ENCODE results near the gene RFNG.

Gene RFNG

DNA sequence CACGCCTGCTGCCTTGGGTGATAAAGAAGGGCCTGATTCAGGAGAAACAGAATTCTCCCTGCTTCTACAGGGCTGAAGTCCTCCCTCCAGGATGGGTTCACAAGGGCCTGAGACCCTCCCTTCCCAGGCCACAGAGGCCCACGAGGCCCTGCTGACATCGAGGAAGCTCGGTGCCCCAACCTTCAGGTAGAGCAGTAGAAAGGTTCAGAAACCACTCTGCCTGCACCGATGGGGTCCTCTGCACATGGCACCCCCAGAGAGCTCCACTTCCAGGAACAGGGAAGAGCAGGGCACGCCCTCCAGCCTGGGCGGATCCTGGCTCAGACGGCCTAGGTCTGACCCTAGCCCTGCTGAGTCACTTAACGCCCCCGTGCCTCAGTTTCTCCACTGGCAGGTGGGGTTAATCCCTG lies 29.7 kb downstream of the RFNG start:
- peaks cover 13% of the 10 kb centered on the region for H3K36me3 ChIP-seq (ENCODE audit: control insufficient read depth, insufficient read depth, low read length)
- no peak overlapping the region for H3K27ac ChIP-seq (ENCODE audit: low read depth, low read length)
- H3K27me3 ChIP-seq (ENCODE audit: control insufficient read depth, insufficient read depth, low read length) = no peaks in the 10 kb centered on the region
- H3K4me3 ChIP-seq (ENCODE audit: low read depth, low read length) = peak overlapping the region; percentile 95
- H3K9ac ChIP-seq (ENCODE audit: low read depth, low read length) = peak overlapping the region; percentile 85
- H3K9me3 ChIP-seq (ENCODE audit: control insufficient read depth, insufficient read depth, low read length) = no peaks in the 10 kb centered on the region
- 0 out of 2 replicates have a peak, but pooled peaks cover 5% of the 10 kb centered on the region for H3K4me1 ChIP-seq (ENCODE audit: control insufficient read depth, insufficient read depth, low read length)

DNA sequence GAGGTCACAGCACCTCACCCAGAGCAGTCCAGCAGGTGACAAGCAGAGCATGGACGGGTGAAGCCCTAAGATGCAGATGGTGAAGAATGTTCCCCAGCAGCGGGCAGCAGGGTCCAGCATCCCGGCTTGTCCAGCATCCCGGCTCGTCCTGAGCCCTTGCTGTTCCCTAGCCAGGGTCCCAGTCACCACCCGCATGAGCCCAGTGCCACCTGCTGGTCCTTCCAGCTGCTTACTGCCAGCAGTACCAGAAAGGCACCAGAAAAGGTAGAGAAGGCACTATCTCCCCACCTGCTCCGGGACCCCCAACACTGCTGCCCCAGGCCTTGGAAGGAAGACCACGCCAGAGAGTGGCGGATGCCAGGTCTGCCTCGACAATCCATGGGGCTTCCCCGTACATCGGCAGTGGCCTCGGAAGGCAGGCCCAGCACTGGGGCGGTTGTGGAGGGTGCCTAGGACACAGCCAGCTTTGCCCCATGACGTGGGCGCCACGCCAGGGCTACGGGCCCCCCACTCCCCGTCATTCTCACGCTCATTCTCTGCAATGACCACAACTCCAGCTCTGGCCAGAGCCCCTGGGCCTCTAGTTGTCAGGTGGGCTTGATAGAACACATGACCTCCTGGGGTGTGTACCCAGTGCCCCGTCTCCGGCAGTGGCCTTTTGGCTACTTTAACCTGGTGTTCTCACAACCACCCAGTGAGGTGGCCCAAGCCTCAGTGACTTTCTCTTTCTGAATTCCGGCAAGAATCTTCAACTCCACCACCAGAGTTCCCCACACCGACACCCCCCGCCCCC lies 30.3 kb downstream of the RFNG start:
- H3K4me1 ChIP-seq (ENCODE audit: control insufficient read depth, insufficient read depth, low read length) = 0 out of 2 replicates have a peak, but pooled peaks cover 5% of the 10 kb centered on the region
- no peaks in the 10 kb centered on the region for H3K9me3 ChIP-seq (ENCODE audit: control insufficient read depth, insufficient read depth, low read length)
- peaks cover 10% of the 10 kb centered on the region for H3K36me3 ChIP-seq (ENCODE audit: control insufficient read depth, insufficient read depth, low read length)
- peak overlapping the region; percentile 95; the same call in 1 of the 2 replicates for H3K4me3 ChIP-seq (ENCODE audit: low read depth, low read length)
- no peak overlapping the region for H3K27ac ChIP-seq (ENCODE audit: low read depth, low read length)
- H3K27me3 ChIP-seq (ENCODE audit: control insufficient read depth, insufficient read depth, low read length) = no peaks in the 10 kb centered on the region
- H3K9ac ChIP-seq (ENCODE audit: low read depth, low read length) = no peak overlapping the region

DNA sequence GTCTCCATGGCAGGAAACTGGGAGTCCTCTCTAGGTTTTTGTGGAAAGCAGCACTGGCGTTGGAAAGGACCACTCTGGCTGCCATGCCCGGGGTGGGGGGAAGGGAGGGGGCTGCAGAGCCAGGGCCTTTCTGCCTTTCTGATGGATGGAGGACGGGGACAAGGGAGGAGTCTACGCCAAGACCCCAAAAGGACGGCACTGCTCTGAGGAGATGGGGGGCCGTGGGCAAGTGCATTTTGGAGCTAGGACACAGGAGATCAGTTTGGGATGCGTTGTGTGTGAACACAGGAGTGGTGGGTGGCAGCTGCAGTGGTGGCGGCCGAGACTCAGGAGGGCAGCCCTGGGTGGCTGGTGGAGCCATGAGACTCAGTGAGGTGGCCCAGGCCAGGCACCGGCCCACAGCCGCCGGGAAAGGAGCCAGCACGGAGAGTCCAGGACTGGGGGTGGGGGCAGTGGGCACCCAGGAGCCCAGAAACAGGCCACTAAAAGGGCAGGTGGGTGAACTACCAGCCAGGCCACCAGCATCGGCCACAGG lies 31.0 kb downstream of the RFNG start:
- H3K27me3 ChIP-seq (ENCODE audit: control insufficient read depth, insufficient read depth, low read length) = no peaks in the 10 kb centered on the region
- peaks cover 10% of the 10 kb centered on the region for H3K36me3 ChIP-seq (ENCODE audit: control insufficient read depth, insufficient read depth, low read length)
- 0 out of 2 replicates have a peak, but pooled peaks cover 5% of the 10 kb centered on the region for H3K4me1 ChIP-seq (ENCODE audit: control insufficient read depth, insufficient read depth, low read length)
- H3K9ac ChIP-seq (ENCODE audit: low read depth, low read length) = no peak overlapping the region
- no peaks in the 10 kb centered on the region for H3K9me3 ChIP-seq (ENCODE audit: control insufficient read depth, insufficient read depth, low read length)
- no peak overlapping the region for H3K27ac ChIP-seq (ENCODE audit: low read depth, low read length)
- no peak overlapping the region for H3K4me3 ChIP-seq (ENCODE audit: low read depth, low read length)

DNA sequence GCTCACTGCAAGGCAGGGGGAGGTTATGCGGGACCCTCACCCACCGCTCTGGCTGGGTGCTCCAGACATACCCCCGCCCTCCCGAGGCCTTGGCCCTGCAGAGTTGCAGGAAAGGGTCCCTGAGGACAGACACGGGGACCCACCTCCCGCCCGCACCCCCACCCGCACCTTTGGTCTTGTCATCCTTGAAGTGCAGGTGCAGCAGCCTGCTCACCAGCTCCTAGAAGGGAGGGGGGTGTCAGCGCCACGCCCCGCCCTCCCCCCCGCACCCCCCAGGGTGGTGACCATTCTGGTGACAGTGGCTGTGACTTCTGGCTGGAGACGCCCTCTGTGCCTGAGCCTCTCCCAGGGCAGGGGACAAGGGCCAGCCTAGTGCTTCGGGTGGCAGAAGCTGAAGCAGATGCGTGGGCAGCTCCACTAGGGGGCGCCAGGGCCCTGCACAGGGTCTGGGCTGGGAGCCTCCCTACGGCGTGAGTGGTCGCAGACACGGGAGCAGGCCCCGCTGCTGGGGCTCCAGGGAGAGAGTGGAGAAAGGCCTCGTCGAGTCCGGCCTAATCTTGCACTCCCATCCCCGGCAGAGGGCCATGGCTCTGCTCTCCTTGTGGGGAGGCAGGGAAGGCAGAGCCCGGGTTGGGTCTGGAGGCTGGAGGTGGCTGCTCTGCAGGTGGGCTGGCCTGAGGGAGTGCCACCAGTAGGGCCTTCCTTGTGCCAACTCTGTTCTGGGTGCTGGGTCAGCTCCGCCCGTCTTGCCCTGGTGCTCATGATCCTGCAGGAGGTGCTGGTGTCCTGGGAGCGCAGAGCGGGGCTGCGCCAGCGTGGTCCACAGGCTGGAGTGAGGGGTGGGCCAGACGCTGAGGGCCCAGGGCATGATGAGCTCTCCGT lies 31.7 kb downstream of the RFNG start:
- no peak overlapping the region for H3K27ac ChIP-seq (ENCODE audit: low read depth, low read length)
- H3K9ac ChIP-seq (ENCODE audit: low read depth, low read length) = no peak overlapping the region
- no peaks in the 10 kb centered on the region for H3K27me3 ChIP-seq (ENCODE audit: control insufficient read depth, insufficient read depth, low read length)

DNA sequence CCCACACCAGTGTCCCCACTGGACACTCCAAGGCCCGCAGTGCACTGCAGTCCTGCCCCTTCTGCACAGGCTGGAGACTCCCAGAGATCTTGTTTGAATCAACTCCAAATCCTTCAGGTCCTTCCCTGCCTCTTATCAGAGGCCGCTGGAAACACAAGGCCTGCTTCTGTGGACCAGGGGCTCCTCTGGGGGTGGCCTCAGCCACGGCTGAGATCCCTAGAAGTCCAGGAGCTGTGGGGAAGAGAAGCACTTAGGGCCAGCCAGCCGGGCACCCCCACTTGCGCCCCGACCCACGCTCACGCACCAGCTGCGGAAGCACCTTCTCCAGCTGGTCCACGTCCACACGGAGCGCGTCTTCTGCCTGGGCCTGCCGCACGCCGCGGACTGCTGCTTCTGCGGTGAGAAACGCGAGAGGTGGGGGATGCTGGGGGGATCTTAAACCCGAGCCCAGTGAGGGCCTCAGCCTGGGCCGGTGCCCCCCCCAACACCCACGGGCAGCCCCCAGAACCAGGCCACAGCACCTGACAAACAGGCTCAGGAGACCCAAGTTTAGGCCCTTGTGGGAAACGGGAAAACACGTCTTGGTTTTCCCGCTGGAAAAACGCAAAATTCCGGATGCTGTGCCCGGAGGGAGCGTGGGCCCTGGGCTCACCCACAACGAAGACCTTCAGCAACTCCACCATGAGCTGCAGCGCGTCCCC lies 32.5 kb downstream of the RFNG start:
- Histone ChIP-seq H3K9me3 (ENCODE audit: control insufficient read depth, insufficient read depth, low read length) (no peaks in the 10 kb centered on the region), H3K27ac (ENCODE audit: low read depth, low read length) (no peak overlapping the region), H3K9ac (ENCODE audit: low read depth, low read length) (no peak overlapping the region), H3K27me3 (ENCODE audit: control insufficient read depth, insufficient read depth, low read length) (no peaks in the 10 kb centered on the region), H3K36me3 (ENCODE audit: control insufficient read depth, insufficient read depth, low read length) (peaks cover 10% of the 10 kb centered on the region), H3K4me3 (ENCODE audit: low read depth, low read length) (no peak overlapping the region), H3K4me1 (ENCODE audit: control insufficient read depth, insufficient read depth, low read length) (0 out of 2 replicates have a peak, but pooled peaks cover 5% of the 10 kb centered on the region)

More for the DNA sequence above, 31.7 kb downstream of the RFNG start:
- 0 out of 2 replicates have a peak, but pooled peaks cover 5% of the 10 kb centered on the region for H3K4me1 ChIP-seq (ENCODE audit: control insufficient read depth, insufficient read depth, low read length)
- no peaks in the 10 kb centered on the region for H3K9me3 ChIP-seq (ENCODE audit: control insufficient read depth, insufficient read depth, low read length)
- H3K36me3 ChIP-seq (ENCODE audit: control insufficient read depth, insufficient read depth, low read length) = peaks cover 10% of the 10 kb centered on the region
- no peak overlapping the region for H3K4me3 ChIP-seq (ENCODE audit: low read depth, low read length)

DNA sequence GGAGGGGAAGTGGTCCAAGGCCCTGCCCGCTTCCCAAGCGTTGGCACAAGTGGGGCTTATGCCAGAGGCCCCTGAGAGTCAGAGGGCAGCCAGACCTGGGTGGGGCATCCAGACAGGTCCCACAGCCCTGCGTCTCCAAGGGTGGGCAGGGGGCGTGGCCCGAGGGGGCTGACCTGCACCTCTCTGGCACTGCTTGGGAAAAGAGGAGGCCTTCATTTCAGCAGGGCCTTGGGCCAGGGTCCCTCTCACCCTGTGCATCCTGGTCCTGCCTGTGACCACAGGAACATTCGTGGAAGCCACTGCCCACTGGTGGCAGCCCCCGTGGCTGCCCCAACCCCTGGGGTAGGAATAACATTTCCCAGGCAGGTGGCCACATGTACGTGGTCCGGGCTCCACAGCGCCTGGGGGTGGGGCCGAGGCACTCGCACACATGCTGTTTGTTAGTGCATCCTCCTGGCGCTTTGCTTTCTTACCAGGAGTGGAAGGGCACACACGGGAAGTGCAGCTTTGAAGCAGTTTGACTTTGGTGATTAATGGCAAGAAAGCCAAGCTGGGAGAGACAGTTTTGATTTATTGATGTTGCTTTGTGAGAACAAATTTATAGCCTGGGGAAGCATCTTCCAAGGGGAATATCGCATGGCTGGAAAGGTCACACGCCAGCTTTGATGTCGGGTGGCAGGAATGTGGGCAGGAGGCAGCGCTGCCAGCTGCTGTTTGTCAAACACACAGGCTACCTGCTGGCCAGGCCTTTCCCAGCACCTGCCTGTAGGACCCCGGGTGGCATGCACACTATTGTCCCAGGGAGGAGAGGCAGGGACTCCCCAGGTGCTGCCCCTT lies 33.2 kb downstream of the RFNG start:
- H3K36me3 ChIP-seq (ENCODE audit: control insufficient read depth, insufficient read depth, low read length) = peaks cover 10% of the 10 kb centered on the region
- no peak overlapping the region for H3K4me3 ChIP-seq (ENCODE audit: low read depth, low read length)
- H3K9me3 ChIP-seq (ENCODE audit: control insufficient read depth, insufficient read depth, low read length) = no peaks in the 10 kb centered on the region
- no peak overlapping the region for H3K27ac ChIP-seq (ENCODE audit: low read depth, low read length)
- 0 out of 2 replicates have a peak, but pooled peaks cover 5% of the 10 kb centered on the region for H3K4me1 ChIP-seq (ENCODE audit: control insufficient read depth, insufficient read depth, low read length)
- H3K27me3 ChIP-seq (ENCODE audit: control insufficient read depth, insufficient read depth, low read length) = no peaks in the 10 kb centered on the region
- H3K9ac ChIP-seq (ENCODE audit: low read depth, low read length) = no peak overlapping the region

DNA sequence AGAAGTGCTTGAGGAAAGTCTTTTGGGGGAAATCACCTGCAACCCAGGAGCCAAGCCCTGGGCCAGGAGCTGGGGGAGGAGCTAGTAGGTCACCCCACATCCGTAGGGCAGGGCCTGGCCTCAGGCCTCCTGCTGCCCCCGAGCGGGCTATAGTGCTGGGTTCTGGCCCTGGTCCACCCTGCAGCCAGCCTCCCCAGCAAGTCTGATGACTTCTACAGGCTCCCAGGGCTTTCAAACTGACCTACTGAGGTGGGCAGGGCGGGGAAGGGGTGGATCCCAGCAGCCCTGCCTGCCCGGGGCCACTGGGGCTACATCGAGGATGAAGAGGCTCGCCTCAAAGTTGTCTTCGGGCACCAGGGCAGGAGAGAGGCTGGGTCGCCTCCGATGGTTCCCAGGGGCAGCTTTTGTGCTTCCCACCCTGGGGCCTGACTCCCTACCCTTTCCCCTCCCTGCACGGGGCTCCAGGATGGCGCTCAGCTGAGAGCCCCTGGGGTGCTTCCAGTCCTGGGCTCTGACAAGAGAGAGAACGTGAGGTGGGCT lies 33.9 kb downstream of the RFNG start:
- no peak overlapping the region for H3K9ac ChIP-seq (ENCODE audit: low read depth, low read length)
- no peak overlapping the region for H3K4me3 ChIP-seq (ENCODE audit: low read depth, low read length)
- H3K36me3 ChIP-seq (ENCODE audit: control insufficient read depth, insufficient read depth, low read length) = peaks cover 10% of the 10 kb centered on the region
- no peak overlapping the region for H3K27ac ChIP-seq (ENCODE audit: low read depth, low read length)
- no peaks in the 10 kb centered on the region for H3K9me3 ChIP-seq (ENCODE audit: control insufficient read depth, insufficient read depth, low read length)
- H3K4me1 ChIP-seq (ENCODE audit: control insufficient read depth, insufficient read depth, low read length) = 0 out of 2 replicates have a peak, but pooled peaks cover 5% of the 10 kb centered on the region
- H3K27me3 ChIP-seq (ENCODE audit: control insufficient read depth, insufficient read depth, low read length) = no peaks in the 10 kb centered on the region

DNA sequence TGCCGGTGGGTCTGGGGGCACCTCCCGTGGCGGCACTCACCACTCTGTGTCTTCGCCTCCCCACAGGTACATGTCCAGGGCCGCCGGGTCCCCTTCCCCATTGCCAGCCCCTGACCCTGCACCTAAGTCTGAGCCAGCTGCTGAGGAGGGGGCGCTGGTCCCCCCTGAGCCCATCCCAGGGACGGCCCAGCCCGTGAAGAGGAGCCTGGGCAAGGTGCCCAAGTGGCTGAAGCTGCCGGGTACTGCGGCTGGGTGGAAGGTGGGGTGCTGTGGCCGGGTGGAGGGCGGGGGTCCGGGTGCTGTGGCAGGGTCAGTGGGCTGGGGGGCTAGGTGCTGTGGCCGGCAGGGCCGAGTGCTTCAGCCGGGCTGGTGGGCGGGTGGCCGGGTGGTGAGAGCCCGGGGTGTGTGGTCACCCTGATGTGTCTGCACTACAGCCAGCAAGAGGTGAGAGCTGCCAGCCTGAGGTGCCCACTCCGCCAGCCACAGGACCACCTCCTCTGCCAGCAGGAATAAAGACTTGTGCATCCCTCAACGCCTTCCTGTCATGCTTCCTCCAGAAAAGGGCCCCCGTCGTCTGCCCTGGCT lies 34.6 kb downstream of the RFNG start:
- H3K4me1 ChIP-seq (ENCODE audit: control insufficient read depth, insufficient read depth, low read length) = 0 out of 2 replicates have a peak, but pooled peaks cover 5% of the 10 kb centered on the region
- no peak overlapping the region for H3K27ac ChIP-seq (ENCODE audit: low read depth, low read length)
- H3K4me3 ChIP-seq (ENCODE audit: low read depth, low read length) = no peak overlapping the region
- H3K27me3 ChIP-seq (ENCODE audit: control insufficient read depth, insufficient read depth, low read length) = no peaks in the 10 kb centered on the region
- no peak overlapping the region for H3K9ac ChIP-seq (ENCODE audit: low read depth, low read length)
- H3K36me3 ChIP-seq (ENCODE audit: control insufficient read depth, insufficient read depth, low read length) = peaks cover 10% of the 10 kb centered on the region
- H3K9me3 ChIP-seq (ENCODE audit: control insufficient read depth, insufficient read depth, low read length) = no peaks in the 10 kb centered on the region

DNA sequence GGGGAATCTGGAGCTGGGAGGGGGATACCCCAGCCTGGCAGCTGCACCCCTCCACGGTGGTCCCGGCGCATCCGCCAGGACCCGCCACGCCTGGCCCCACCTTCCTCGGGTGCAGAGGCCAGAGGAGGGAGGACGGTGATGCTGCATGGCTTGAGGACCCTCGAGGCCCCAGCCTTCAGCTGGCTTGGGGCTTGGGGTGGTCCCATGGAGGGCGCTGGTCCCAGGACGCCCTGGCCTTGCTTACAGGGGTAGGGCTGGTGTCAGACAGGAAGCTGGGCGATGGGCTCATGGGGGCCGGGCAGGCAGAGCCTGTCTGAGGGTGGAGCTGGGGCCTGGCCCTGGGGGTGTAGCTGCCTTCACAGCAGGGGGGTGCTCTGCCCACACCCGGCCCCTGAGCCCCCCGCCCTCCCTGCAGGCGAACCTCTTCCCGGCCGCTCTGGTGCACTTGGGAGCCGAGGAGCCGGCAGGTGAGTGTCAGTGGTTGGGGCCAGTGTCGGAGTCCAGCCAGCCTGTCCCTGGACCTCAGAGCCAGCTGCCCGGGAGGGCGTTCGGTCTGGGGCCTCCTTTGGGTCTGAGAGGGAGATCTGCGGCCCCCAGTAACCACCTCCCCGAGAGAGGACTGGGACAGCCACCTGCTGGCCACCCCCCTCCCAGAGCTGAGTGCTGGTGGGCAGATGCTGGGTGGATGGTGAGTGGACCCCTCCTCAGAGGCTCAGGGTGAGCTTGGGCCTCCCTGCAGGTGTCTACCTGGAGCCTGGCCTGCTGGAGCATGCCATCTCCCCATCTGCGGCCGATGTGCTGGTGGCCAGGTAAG lies 35.3 kb downstream of the RFNG start:
- H3K4me3 ChIP-seq (ENCODE audit: low read depth, low read length) = no peak overlapping the region
- H3K9me3 ChIP-seq (ENCODE audit: control insufficient read depth, insufficient read depth, low read length) = no peaks in the 10 kb centered on the region
- H3K27me3 ChIP-seq (ENCODE audit: control insufficient read depth, insufficient read depth, low read length) = no peaks in the 10 kb centered on the region
- no peak overlapping the region for H3K27ac ChIP-seq (ENCODE audit: low read depth, low read length)
- no peak overlapping the region for H3K9ac ChIP-seq (ENCODE audit: low read depth, low read length)
- peaks cover 10% of the 10 kb centered on the region for H3K36me3 ChIP-seq (ENCODE audit: control insufficient read depth, insufficient read depth, low read length)
- H3K4me1 ChIP-seq (ENCODE audit: control insufficient read depth, insufficient read depth, low read length) = no peaks in the 10 kb centered on the region

Measured in HUES48 (cell line).